Measurements from ENCODE around the gene TCP11.

The TCP11 gene

GRCh38 chr6:35080821-35081425, 60.2 kb downstream of the TCP11 start:
- no peak for DNase-seq (ENCODE audit: low read depth)

- DNase-seq (ENCODE audit: low read depth): no peak
Observed at GRCh38 chr6:35080016-35080680, 61.0 kb downstream of the TCP11 start.

- DNase-seq (ENCODE audit: low read depth): no peak
Observed at GRCh38 chr6:35079311-35080000, 61.7 kb downstream of the TCP11 start.

GRCh38 chr6:35078896-35079295, 62.2 kb downstream of the TCP11 start:
- no peak for DNase-seq (ENCODE audit: low read depth)

GRCh38 chr6:35078226-35078850, 62.8 kb downstream of the TCP11 start:
- DNase-seq (ENCODE audit: low read depth): no peak

- no peak for DNase-seq (ENCODE audit: low read depth)
Observed at GRCh38 chr6:35077713-35078105, 63.4 kb downstream of the TCP11 start.

- no peak for DNase-seq (ENCODE audit: low read depth)
Observed at GRCh38 chr6:35076997-35077712, 64.0 kb downstream of the TCP11 start.

GRCh38 chr6:35073766-35074471, 67.2 kb downstream of the TCP11 start:
- DNase-seq (ENCODE audit: low read depth): no peak

- no peak for DNase-seq (ENCODE audit: low read depth)
Observed at GRCh38 chr6:35073211-35073610, 67.9 kb downstream of the TCP11 start.

- DNase-seq (ENCODE audit: low read depth): no peak
Observed at GRCh38 chr6:35072698-35073055, 68.5 kb downstream of the TCP11 start.

- no peak for DNase-seq (ENCODE audit: low read depth)
Observed at GRCh38 chr6:35072051-35072697, 69.0 kb downstream of the TCP11 start.

GRCh38 chr6:35071347-35071994, 69.7 kb downstream of the TCP11 start:
- DNase-seq (ENCODE audit: low read depth): no peak

GRCh38 chr6:35070111-35070510, 71.0 kb downstream of the TCP11 start:
- DNase-seq (ENCODE audit: low read depth): no peak

- DNase-seq (ENCODE audit: low read depth): no peak
Observed at GRCh38 chr6:35069262-35069661, 71.9 kb downstream of the TCP11 start.

- DNase-seq (ENCODE audit: low read depth): no peak
Observed at GRCh38 chr6:35068644-35069043, 72.5 kb downstream of the TCP11 start.

- no peak for DNase-seq (ENCODE audit: low read depth)
Observed at GRCh38 chr6:35068206-35068605, 72.9 kb downstream of the TCP11 start.
